TTC549 (cell line): ENCODE results near the gene DEFB108B.
"Not testable (repeated sequence)": the region's sequence is repeated elsewhere in the genome, so short reads cannot be mapped to it uniquely, and the experiment has no call there.

ENCODE experiments used
- FAIRE-seq: peaks from 2 replicates; lab custom pipeline; 2012; peaks lifted over from hg19 to GRCh38; lab: Jason Lieb, UNC

The DEFB108B gene, protein sequence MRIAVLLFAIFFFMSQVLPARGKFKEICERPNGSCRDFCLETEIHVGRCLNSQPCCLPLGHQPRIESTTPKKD

DNA sequence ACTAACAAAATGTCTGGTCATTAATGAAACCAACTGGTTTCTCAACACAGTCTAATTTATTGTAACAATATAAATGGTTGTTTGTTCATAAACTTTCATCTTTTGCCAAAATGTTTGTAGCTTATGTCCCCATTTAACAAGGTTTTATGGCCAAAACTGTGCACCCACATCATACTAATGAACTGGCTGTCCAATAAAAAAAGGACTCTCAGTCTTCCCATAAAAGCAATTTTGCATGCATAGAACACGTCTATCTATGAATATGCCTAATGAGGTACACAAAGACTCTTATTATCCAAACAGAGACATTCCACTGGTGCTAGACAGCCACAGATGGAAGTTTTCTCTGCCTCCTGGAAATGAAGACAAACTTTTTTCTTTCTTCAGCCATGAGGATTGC, at the start of gene DEFB108B:
Gene DEFB108B, plus strand, starts transcription at position 390 of the 400 bp plus-strand sequence. Its CDS starts 0 bp downstream, at position 390.
- not testable (repeated sequence) for FAIRE-seq

DNA sequence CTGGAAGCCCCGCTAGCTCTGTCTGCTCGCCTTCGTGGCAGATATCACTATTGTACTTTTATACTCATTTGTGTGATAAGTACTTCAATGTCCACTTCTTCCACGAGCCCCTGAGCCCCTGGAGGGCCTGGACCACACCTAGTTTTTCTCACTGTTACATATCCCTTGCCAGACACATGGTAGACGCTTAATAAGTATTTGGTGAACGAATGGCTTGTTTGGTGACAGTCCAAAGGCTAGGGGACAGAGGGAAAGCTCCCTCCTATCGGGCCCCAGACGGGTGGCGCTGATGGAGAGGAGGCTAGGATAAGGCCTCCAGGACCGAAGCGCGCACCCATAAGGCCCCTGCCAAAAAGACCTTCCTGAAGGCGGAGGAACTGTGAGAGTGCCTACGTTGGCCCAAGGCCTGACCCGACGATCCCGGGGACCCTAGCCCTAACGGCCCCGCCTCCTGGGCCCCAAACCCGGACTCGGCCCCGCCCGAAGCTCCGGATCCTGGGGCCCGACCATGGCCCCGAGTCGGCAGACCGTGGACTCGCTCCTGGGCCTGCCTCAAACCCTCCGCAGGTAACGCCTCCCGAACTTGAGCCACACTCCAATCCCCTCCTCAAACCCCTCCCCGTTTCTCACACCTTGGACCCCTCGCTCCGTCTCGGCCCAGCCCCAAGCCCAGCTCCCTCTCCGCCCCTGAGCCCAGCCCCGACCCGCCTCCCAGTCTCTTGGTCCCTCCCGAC, 46.7 kb upstream of the DEFB108B start:
- FAIRE-seq: not testable (repeated sequence)

DNA sequence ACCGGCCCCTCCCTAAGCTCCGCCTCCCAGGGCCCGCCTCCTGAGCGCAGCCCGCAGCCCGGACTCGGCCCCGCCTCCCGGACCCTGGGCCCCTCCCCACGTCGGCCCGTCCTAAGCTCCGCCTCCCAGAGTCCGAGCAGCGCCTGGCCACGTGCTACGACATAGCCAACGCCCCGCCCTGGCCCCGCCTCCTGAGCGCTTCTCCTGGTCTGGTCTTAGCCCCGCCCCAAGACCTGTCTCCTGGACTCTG, 46.2 kb upstream of the DEFB108B start:
- FAIRE-seq: peak; percentile 59

DNA sequence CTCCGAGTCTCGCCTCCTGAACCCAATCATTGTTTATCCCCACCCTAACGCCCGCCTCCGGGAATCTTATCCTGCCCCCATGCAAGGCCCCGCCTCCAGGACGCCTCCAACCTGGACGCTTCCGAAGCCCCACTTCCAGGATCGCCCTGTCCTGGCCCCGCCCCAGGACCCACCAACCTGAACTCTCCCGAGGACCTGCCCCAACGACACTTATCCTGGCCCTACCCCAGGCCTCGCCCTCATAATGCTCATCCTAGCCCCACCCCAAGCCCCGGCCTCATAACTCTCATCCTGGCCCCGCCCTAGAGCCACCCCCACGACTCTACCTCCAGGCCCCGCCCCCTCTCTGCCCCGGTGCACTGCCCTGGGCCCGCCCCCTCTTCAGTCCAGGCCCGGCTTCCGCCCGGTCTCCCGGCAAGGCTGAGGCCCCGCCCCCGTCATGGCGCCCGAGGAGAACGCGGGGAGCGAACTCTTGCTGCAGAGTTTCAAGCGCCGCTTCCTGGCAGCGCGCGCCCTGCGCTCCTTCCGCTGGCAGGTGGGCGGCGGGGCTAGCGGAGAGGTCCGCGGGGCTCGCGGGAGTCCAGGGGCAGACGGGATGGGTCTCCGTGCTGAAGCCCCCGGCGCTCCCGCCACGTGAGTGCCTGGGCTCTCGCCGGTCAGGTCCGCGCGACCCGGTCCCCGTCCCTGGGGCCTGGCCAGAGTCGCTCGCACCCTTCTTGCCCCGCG, 45.7 kb upstream of the DEFB108B start:
- no peak for FAIRE-seq

DNA sequence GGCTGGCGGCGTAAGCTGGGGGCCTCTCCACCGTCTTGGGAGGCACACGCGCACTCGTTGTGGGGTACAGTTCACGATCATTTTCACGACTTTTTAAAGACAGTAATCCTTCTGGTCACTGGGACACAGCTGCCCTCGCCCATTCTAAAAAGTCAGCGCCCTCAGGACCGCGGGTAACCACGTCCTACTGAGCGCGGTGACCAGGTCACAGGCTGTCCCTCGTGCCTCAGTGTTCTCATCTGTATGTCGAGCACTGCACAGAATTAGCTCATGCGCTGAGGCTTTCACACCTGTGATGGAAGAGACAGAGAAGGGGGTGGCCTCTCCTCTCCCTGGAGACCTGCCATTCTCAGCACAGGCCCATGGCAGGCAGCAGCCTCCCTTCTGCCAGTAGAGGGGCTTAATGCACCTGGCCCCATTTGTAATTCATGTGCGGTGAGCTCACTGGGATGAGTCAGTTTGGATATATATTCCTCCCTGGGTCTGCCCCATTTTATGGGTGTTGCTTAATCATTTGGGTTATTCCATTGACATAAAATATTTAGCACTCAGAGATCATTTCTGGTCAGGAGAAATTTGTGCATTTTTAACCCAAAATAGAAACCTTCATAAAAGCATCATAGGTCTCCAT, 45.1 kb upstream of the DEFB108B start:
- not testable (repeated sequence) for FAIRE-seq

DNA sequence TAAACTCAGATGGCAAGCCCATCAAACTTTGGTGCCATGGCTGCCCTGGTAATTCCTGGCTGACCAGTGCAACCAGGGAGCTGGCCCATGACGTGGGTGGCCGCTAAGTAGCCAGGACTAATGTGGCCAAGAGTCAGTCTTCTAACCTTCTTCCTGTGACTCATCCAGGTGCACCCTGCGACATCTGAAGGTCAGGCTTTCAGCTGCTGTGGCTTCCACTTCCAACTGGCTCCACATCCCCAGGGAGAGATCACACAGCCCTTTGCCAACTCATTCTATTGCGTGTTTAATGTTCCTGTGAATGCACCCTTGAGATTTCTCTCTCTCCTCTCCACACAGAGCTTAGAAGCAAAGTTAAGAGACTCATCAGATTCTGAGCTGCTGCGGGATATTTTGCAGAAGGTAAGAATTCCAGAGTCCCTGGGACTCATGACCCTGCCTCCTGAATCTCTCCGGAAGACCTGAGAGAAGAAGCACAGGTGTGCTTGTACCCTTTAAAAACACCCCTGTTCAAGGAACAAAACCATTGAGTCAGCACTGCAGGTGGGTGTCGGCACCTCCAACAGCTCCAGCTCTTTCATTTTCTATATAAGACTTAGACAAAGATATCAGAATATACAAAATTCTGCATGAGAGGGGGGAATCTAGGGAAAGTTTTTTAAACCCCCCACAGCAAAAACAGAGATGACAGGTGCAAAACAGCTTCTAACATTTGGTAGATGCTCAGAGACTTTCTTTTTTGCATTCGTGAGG, 43.4 kb upstream of the DEFB108B start:
- not testable (repeated sequence) for FAIRE-seq

DNA sequence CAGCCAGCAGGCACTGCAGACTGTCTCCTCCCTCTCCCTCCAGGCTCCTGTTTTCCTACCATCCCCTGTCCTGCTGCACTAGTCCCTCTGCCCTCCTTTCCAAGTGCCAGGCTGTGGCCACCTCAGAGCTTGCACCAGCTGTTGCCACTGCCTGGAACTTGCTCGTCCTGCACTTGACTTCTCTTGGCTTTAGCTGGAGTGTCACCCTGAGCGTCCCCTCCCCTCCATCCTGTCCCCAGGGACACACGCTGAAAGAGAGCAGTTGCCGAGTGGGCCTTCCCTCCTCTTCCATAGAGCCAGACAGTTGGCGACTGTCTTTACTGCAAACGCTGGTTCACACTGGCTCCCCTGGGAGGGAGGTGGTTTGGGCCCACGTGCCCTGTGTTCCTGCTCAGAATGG, 41.9 kb upstream of the DEFB108B start:
- FAIRE-seq: not testable (repeated sequence)

DNA sequence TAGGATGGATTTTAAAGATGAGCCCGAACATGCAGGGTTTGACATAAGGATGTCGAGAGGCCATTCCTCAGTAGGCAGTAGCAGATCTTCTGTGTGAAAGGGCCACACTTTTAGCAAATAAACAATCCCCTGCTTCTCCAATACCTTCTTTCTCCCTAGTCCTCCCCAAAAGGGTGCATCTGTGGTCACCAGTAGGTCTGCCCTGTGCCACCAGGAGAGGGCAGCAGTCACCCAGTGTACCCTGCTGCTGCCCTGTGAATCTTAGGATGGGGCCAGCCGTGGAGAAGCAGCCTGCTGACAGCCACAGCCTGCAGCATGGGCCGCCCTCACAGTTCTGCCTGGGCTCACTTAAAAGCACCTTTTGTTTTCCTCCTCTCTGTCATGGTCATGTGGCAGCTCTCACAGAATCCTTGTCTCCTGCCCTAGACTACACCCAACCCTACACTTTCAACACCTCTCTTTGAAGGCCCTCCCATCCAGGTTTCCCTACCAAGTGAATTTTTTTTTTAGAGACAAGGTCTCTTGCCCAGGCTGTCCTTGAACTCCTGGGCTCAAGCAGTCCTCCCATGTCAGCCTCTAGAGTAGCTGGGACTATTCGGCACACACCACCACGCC, 40.3 kb upstream of the DEFB108B start:
- FAIRE-seq: not testable (repeated sequence)

DNA sequence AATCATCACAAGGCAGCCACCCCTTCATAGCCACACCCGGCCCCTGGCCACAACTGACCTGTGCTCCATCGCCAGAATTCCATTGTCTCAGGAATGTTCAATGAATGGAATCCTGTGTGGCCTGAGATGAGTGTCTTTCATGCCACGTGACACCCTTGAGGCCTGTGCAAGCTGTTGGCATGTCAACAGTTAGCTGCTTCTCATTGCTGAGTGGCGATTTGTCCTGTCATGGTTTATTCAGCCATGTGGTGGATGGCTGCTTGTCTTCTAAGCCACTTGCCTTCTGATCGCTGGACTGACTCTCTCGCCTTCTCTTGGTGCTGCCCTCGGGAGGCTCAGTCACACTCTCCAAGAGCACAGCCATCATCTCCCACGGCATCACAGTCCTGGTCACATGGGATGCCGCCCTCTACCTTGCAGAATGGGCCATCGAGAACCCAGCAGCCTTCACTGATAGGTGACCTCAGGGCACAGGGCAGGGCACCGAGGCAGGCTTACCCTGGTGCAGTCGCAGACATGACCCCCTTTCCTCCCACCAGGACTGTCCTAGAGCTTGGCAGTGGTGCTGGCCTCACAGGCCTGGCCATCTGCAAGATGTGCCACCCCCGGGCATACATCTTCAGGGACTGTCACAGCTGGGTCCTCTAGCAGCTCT, 38.5 kb upstream of the DEFB108B start:
- not testable (repeated sequence) for FAIRE-seq

DNA sequence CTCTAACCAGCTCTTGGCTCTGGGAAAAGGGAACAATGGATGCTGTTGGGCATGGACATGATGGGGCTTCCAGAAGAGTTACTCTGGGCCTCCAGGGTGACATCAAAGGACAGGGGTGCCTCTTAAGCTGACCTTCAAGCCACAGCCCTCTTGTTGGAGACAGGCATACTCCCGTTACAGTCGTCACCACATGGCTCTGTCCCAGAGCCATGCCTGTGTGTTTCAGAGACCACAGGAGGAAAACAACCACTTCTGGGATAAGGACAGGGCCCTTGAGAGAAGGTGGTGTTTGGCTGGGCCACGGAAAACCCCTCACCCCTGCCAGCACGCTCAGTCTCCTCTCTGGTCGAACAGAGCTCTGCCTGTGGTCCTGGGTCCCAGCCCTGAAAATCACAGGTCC, 37.8 kb upstream of the DEFB108B start:
- FAIRE-seq: not testable (repeated sequence)

DNA sequence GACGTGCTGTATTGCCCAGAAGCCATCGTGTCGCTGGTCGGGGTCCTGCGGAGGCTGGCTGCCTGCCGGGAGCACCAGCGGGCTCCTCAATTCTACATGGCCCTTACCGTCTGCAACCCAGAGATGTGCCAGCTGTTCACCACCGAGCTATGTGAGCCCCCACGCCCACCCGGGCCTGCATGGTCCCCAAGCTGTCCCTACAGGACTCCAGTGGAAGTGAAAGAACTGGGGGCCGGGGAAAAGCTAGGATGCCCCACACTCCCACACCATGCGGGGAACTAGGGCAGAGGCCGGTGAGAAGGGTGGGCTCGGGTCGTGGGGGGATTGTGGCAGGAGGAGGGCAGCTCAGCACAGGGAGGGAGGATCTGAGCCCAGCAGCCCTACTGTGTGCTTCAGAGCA, 37.0 kb upstream of the DEFB108B start:
- not testable (repeated sequence) for FAIRE-seq

DNA sequence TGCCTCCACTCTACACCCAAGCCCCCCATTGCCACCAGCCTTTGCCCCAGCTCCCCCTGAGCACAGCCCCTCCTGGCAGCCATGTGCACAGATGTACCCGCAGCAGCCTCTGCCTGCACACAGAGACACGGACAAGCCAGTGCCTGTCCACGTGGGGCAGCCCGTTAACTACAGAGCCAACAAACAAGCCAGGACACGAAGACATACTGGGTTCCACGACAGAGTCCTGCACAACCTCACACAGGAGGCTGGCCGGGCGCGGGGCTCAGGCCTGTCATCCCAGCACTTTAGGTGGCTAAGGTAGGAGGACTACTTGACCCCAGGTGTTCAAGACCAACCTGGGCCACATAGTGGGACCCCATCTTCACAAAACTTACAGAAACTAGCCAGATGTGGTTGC, 36.2 kb upstream of the DEFB108B start:
- FAIRE-seq: not testable (repeated sequence)

DNA sequence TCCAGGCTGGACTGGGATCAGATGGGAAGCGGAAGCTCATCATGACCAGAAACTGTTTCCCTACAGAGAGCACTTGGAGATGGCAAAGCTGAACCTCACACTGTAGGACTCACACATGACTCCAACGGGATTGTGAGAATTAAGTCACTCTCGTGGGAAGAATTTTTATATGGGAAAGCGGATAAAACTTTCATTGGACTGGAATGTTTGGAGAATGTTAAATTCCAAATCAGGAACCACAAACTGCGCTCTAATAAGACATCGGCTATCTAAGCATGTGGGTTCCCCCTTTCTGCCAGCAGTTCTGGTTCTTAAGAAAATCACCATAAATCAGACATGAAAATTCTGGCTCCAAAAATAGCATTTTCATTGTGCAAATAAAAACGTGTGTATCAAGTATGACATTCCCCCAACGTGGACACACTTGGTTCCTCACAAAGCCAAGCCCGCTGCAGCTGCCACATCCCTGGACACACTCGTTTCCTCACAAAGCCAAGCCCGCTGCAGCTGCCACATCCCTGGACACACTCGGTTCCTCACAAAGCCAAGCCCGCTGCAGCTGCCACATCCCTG, 33.4 kb upstream of the DEFB108B start:
- FAIRE-seq: not testable (repeated sequence)

DNA sequence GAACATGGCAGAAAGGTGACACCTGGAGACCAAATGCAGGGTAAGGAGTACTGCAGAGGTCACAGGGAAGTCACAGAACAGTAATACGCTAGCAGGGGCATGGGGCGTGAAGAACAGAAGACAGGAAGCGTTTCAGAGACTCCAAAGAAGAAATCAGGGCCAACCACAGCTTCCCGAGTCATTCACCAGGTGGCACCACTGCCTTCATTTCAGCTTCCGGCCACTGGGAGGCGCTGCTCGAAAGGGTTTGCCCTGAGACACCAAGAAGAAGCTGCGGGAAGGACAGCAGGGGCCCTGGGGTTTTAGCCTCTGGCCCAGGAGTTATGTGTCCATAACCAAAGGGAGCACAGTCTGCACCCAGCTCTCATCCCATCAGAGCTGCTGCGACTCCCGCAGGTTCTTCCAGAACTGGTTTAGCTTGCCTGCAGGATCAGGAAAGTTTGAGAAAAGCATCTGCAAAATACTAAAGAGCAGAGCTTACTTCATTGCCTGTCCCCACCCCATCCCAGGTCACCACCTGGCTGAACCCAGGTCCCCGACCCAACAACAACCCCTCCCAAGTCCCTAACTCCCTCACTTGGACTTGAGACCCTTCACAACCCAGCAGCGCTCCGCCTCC, 32.6 kb upstream of the DEFB108B start:
- FAIRE-seq: not testable (repeated sequence)

DNA sequence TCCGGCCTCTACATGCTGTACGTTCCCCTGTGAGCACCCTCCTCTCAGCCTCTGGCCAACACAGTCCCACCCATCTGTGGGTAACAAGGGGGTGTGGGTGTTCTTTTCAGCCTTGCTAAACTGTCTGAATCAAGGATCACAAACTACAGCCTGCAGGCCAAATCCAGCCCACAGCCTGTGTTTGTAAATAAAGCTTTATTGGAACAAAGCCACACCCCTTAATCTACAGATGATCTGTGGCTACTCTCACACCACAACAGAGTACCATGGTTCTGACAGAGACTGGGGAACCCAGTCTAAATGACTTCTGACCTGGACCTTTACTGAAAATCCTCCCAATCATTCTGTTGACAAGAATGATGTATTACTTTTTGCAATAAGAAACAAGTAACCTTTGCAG, 32.0 kb upstream of the DEFB108B start:
- not testable (repeated sequence) for FAIRE-seq

DNA sequence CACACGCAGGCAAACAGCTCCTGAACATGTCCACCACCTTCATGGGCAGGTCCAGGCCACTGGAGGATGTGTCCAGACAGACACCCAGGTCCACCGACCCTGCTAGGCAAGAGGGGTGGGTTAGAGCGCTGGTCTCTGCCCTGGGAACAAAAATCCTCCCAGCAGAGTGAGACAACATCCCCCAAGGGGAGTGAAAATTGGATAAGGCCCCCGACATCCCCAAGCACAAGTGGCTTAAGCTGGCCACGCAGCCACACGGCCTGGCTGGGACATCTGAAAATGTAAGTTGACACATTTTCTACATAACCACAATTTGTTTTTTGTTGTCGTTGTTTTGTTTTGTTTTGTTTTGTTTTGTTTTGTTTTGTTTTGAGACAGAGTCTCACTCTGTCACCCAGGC, 30.1 kb upstream of the DEFB108B start:
- not testable (repeated sequence) for FAIRE-seq

DNA sequence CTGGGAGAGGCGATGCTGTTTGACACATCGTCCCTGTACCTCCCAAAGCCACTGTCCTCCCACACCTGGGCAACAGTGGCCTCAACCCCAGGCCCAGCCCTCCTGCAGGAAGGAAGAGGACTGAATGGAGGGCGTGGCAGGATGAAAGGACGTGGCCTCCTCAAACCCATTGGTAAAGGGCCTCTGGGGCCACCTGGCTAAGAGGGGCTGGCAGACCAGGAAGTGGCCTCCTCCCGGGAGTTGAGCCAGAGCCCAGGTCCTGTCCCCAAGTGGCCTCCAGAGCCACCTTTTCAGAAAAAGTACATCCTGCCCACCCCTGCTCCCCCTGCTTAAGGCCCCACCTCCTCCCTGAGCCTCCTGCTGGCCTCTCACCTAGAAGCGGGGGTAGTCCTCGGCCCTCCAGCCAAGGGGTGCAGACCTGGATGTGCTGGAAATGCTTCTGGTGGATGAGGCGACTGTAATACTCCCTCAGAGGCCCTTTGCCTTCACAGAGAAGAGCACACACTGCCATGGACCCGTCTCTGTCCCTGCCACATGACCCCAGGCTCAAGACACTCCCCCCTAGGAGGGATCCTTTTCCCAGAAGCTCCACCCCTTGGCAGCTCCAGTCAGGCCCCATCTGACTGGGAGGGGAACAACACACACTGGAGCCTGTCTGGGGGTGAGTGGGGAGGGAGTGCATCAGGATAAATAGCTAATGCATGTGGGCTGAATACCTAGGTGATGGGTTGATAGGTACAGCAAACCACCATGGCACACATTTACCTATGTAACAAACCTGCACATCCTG, 28.6 kb upstream of the DEFB108B start:
- not testable (repeated sequence) for FAIRE-seq

DNA sequence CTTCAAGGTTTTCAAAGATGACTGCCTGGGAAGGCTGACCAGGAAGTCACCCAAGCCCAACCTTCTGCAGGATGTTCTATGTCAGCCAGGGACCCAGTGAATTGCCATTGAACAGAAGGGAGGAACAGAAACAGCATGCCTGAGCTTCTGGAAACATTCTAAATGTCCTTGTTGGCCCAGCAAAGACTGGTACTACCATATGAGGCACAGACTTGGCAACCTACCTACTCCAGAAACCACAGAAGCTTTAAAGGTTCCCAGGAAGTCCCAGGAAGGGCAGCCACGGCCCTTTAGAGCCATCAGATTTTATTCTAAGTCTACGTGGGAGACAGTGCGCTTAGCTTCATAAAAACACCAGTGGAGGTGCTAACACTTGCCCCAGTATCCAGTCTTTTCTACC, 20.5 kb upstream of the DEFB108B start:
- not testable (repeated sequence) for FAIRE-seq

DNA sequence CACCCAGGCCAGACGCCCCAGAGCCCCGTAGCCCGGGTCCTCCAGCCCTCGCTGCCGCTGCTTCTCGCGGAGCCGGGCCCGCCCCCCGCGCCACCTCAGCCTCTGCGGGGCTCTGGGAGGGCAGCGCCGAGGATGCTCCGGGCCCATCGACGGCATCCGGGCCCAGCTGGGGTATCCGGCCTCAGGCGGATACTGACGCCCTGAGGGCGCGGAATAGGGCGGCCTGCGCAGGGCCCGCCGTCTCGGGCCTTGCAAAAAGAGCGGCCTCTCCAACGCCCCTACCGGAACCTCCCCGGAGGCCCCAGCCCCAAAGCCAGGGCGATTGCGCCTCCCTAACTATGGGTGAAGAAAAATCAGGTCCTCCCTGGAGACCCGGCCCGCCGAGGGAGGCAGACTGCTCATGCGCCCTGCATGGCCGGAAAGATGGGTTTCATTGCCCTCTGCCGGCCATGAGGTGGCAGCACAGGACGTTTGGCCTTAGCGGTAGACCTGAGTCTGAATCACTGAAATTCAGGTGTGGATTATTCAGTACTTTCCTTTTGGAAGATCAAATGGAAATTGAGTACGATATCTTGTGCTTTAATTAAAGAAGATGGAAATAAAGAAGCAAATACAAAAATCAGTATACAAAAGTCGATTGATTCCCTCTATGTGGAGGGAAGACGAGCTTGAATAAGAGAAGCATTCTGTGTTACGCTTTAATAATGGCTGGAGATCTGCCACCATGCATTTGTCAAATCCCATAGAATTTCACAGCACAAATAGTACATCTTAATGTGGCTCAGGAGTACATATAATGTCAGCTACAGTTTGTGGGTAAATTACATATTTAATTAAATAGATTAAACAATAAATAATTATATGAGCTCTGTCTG, 19.3 kb upstream of the DEFB108B start:
- peak; percentile 19 for FAIRE-seq
